Ishikawa (cell line): Measurements from ENCODE around the gene CAB39.

ENCODE experiments used
- CEBPB ChIP-seq: IDR thresholded peaks from 2 replicates; pipeline ENCODE4 v1.6.1; 2012
- CREB1 ChIP-seq: IDR thresholded peaks from 2 replicates; pipeline ENCODE4 v1.6.1; 2012; ENCODE audit warnings: low read depth
- EGR1 ChIP-seq: IDR thresholded peaks from 2 replicates; pipeline ENCODE4 v1.6.1; 2012
- EP300 ChIP-seq: IDR thresholded peaks from 2 replicates; pipeline ENCODE4 v1.6.1; 2012; ENCODE audit warnings: borderline replicate concordance
- FOXM1 ChIP-seq: IDR thresholded peaks from 2 replicates; pipeline ENCODE4 v1.6.1; 2012; ENCODE audit warnings: low read depth, borderline replicate concordance
- NFIC ChIP-seq: IDR thresholded peaks from 2 replicates; pipeline ENCODE4 v1.6.1; 2012
- RAD21 ChIP-seq: IDR thresholded peaks from 2 replicates; pipeline ENCODE4 v1.6.1; 2012; ENCODE audit warnings: low read depth
- REST ChIP-seq: IDR thresholded peaks from 2 replicates; pipeline ENCODE4 v1.6.1; 2012; ENCODE audit warnings: low read depth, mild to moderate bottlenecking
- TAF1 ChIP-seq: IDR thresholded peaks from 2 replicates; pipeline ENCODE4 v1.6.1; 2012; ENCODE audit warnings: low read depth, mild to moderate bottlenecking
- TCF12 ChIP-seq: IDR thresholded peaks from 2 replicates; pipeline ENCODE4 v1.6.1; 2012; ENCODE audit warnings: low read depth
- TEAD4 ChIP-seq: IDR thresholded peaks from 2 replicates; pipeline ENCODE4 v1.6.1; 2012
- YY1 ChIP-seq: IDR thresholded peaks from 2 replicates; pipeline ENCODE4 v1.6.1; 2012; ENCODE audit warnings: low read depth
- ZBTB7A ChIP-seq: IDR thresholded peaks from 2 replicates; pipeline ENCODE4 v1.6.1; 2012; ENCODE audit warnings: low read depth
- TF ChIP-seq, protein P1 (sequence below): IDR thresholded peaks from 2 replicates; pipeline ENCODE4 v1.6.1; 2012
- TF ChIP-seq, protein P2 (sequence below): IDR thresholded peaks from 2 replicates; pipeline ENCODE4 v1.6.1; 2012

Gene CAB39

DNA sequence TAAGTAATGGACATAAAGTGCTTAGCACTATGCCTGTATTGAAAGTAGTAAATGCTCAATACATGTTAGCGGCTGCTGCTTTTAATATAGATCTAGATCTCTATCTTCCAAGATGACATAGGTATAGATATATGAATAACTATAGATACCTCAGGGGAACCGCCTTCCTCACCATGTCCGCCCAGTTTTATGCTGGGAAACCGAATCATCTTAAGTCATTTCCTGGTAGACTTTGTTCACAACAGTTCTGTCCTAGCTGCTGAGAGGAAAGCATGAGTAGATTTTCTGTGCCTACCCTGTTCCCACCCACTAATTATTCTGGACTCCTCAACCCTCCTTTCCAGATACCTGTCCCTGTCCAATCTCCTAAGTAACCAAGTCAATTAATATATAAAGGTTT is 130.5 kb downstream of the CAB39 start:
- TF ChIP-seq TEAD4, result no peak

DNA sequence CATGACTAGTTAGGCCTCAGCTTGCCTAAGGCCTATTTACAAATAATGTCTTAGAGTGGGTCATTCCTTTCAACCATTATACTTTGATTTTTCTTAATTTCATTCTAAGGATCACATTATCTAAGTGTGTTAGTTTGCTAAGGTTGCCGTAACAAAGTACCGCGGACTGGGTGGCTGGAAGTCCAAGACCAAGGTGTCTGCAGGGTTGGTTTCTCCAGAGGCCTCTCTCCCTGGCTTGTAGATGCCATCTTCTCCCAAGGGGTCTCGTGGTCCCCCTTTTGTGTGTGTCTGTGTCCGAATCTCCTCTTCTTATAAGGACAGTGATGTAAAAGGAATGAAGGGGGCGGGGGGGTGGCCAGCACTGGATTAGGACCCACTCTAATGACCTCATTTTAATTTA is 133.7 kb downstream of the CAB39 start:
- no peak for TF ChIP-seq EGR1
- TF ChIP-seq, protein P1, sequence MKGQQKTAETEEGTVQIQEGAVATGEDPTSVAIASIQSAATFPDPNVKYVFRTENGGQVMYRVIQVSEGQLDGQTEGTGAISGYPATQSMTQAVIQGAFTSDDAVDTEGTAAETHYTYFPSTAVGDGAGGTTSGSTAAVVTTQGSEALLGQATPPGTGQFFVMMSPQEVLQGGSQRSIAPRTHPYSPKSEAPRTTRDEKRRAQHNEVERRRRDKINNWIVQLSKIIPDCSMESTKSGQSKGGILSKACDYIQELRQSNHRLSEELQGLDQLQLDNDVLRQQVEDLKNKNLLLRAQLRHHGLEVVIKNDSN, result no peak

DNA sequence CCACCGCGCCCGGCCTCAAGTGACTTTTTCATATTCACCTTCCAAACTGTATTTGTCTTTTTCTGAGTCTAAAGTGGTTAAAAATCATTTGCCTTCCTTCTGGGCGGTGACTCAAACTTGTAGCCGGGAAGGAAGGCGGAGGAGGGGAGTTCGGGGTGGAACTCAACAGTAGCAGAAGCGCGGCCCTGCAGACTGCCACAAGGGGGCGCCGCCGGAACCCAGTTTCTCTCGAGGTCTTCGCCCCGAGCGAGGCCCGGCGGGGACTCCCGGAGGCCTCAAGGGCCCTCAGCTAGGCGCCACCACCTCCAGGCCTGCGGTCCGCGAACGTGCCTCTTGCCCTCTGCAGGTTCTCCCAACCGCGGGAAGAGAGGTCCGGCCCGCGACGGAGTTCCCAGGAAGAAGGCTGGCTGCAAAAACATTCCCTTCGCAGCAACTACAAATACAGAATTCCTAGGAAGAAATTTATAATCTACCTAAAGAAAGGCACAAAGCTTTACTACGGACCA is 135.3 kb downstream of the CAB39 start:
- TF ChIP-seq ZBTB7A (no peak), CREB1 (no peak), YY1 (no peak), TCF12 (peak; percentile 39; the same call in 1 of the 2 replicates), TAF1 (no peak), NFIC (0 out of 2 replicates have a peak, but pooled peaks have one; percentile 11), REST (no peak), TEAD4 (no peak), RAD21 (peak; percentile 82), CEBPB (no peak), FOXM1 (no peak), EGR1 (no peak), EP300 (no peak)
- TF ChIP-seq, protein P2, sequence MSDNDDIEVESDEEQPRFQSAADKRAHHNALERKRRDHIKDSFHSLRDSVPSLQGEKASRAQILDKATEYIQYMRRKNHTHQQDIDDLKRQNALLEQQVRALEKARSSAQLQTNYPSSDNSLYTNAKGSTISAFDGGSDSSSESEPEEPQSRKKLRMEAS, result 0 out of 2 replicates have a peak, but pooled peaks have one; percentile 43
- TF ChIP-seq, protein P1, result no peak

- TF ChIP-seq TEAD4 (no peak), ZBTB7A (no peak), REST (no peak), CEBPB (no peak), NFIC (no peak), TCF12 (no peak), RAD21 (no peak), EP300 (no peak)
- TF ChIP-seq, protein P2, result no peak
Measured at GRCh38 chr2:230849633-230850357, 137.2 kb downstream of the CAB39 start.

- TF ChIP-seq, protein P1, result no peak
- no peak for TF ChIP-seq RAD21
- TF ChIP-seq TCF12, result no peak
- TF ChIP-seq ZBTB7A, result no peak
- no peak for TF ChIP-seq TAF1
- no peak for TF ChIP-seq TEAD4
- TF ChIP-seq YY1, result no peak
- no peak for TF ChIP-seq REST
- no peak for TF ChIP-seq CEBPB
- no peak for TF ChIP-seq CREB1
- TF ChIP-seq EGR1, result no peak
- TF ChIP-seq NFIC, result no peak
- no peak for TF ChIP-seq EP300
- TF ChIP-seq, protein P2, result no peak
- TF ChIP-seq FOXM1, result no peak
Measured at GRCh38 chr2:230850358-230850658, 137.7 kb downstream of the CAB39 start.
